Esophagus squamous epithelium (tissue), 5 donors: ENCODE results near the gene TNFSF10. TPM values are rescaled to one million over a fixed set of nuclear protein-coding genes. Genes with fewer than 3 reads are reported as not detected.
"Not testable (repeated sequence)": the region's sequence is repeated elsewhere in the genome, so short reads cannot be mapped to it uniquely, and the experiment has no call there.

Experiments used
- DNase-seq: peaks from one replicate; lab custom pipeline; 2025; lab: John Stamatoyannopoulos, UW
- H3K27ac ChIP-seq, 4 donors: fragments of 200-600 bp; sonication (generic); one replicate each; pipeline ENCODE4 v1.5.1; 2016 to 2019; ENCODE audit warnings: mild to moderate bottlenecking in 1 of 4
- H3K27me3 ChIP-seq, 4 donors: fragments of 200-600 bp; sonication (generic); 1 replicate in 3 of 4; 2 replicates in 1 of 4; pipeline versions ENCODE4 v1.5.1 to v1.6.0; 2017 to 2021; ENCODE audit warnings: antibody characterized with exemption in 1 of 4
- H3K36me3 ChIP-seq, 3 donors: fragments of 200-600 bp; sonication (generic); one replicate each; pipeline ENCODE4 v1.5.1; 2016 to 2019
- H3K4me1 ChIP-seq, 3 donors: fragments of 200-600 bp; sonication (generic); one replicate each; pipeline ENCODE4 v1.5.1; 2017 to 2019
- H3K4me3 ChIP-seq, 4 donors: fragments of 200-600 bp; sonication (generic); 1 replicate in 3 of 4; 2 replicates in 1 of 4; pipeline ENCODE4 v1.5.1; 2016 to 2019; ENCODE audit warnings: mild to moderate bottlenecking in 2 of 4, moderate library complexity in 1 of 4
- H3K9me3 ChIP-seq, 3 donors: fragments of 200-600 bp; sonication (generic); one replicate each; pipeline ENCODE4 v1.5.1; 2016 to 2019
- CTCF ChIP-seq, 6 experiments: fragments of 450-650 bp in 4 of 6; fragments of 200-600 bp in 2 of 6; sonication (generic) in 2 of 6; IDR thresholded peaks; one replicate each; pipeline ENCODE4 v1.5.1; 2016 to 2019; ENCODE audit warnings: antibody characterized with exemption in 6 of 6, mild to moderate bottlenecking in 4 of 6, moderate library complexity in 4 of 6
- POLR2A ChIP-seq, 4 donors: fragments of 450-650 bp; IDR thresholded peaks; one replicate each; pipeline ENCODE4 v1.6.1; 2017; ENCODE audit warnings: antibody characterized with exemption in 4 of 4, mild to moderate bottlenecking in 4 of 4, moderate library complexity in 3 of 4
- WGBS, 2 donors: methylation state at CpG; one replicate each; pipeline ENCODE4 v1.1.5; 2018; 5-methylcytosine and 5-hydroxymethylcytosine counted together
- intact Hi-C: fragments of 100-400 bp; cut with DNase I; formaldehyde crosslinking; loops from one replicate; pipeline ENCODE4 v1.15.0; 2022
- total RNA-seq, 4 donors: library from RNA; depleted of rRNA; stranded (reverse); fragments of >200 nt; gene quantifications; one replicate each; pipeline ENCODE4 v1.1.0, GENCODE V29; 2016
- donor health status: DM: yes; HTN: yes; CAD: no.

The TNFSF10 gene
- total RNA-seq = 100 to 1,000 TPM in 2 of 4 donors, 10 to 100 TPM in 2; 61.7 to 128 (median 83.8) TPM

GRCh38 chr3:172522871-172523818, at the start of gene TNFSF10:
Gene TNFSF10 (minus strand): TSS chr3:172523430. CDS start chr3:172523384, 46 bp downstream.
- no peaks in the 10 kb centered on the region for H3K9me3 ChIP-seq
- no peak for TF ChIP-seq CTCF (IDR thresholded peaks at IDR 0.05)
- peak in 3 of 4 donors; percentile 49 to 91 (median 89) for TF ChIP-seq POLR2A (IDR thresholded peaks at IDR 0.05)
- intact Hi-C loops = loop anchor here (10.0 kb wide), 1 partner anchor 72 kb away; no protein-coding TSS in a partner anchor
- no peaks in the 10 kb centered on the region for H3K36me3 ChIP-seq
- peaks cover 15 to 55% (median 24%) of the 10 kb centered on the region in 3 donors for H3K4me1 ChIP-seq
- peak; percentile 24 for DNase-seq
- peak within 1 kb of the TSS; percentile 85 to 92 (median 90) for H3K27ac ChIP-seq
- peak within 1 kb of the TSS; percentile 45 to 84 (median 65) for H3K4me3 ChIP-seq
- WGBS, 2 donors = 3 to 15% methylated on average over 5 to 7 of the region's 9 CpGs
- no peaks in the 10 kb centered on the region for H3K27me3 ChIP-seq

GRCh38 chr3:172569128-172570008, 46.1 kb upstream of the TNFSF10 start:
- 63 to 73% methylated on average over 4 of the region's 4 CpGs for WGBS, 2 donors
- DNase-seq = no peak
- intact Hi-C loops = no loop called here

DNA sequence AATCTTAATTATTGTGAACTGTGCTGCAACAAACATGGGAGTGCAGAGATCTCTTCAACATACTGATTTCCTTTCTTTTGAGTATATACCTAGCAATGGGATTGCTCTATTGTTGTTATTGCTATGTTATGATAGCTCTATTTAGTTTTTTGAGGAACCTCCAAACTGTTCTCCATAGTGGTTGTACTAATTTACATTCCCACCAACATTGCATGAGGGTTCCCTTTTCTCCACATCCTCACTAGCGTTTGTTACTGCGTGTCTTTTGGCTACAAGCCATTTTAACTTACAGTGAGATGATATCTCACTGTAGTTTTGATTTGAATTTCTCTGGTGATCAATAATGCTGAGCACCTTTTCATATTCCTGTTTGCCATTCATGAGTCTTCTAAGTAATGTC, 45.5 kb upstream of the TNFSF10 start:
- Histone ChIP-seq H3K4me3 (no peak overlapping the region), H3K27me3 (no peaks in the 10 kb centered on the region), H3K9me3 (no peaks in the 10 kb centered on the region), H3K36me3 (no peaks in the 10 kb centered on the region), H3K27ac (peak overlapping the region in 1 of 4 donors; percentile 22), H3K4me1 (peaks cover 2 to 22% (median 3%) of the 10 kb centered on the region in 3 donors)
- WGBS, 2 donors = 35 to 37% methylated on average over 2 of the region's 2 CpGs
- intact Hi-C loops = no loop called here
- TF ChIP-seq POLR2A (IDR thresholded peaks at IDR 0.05) (no peak), CTCF (IDR thresholded peaks at IDR 0.05) (no peak)
- no peak for DNase-seq

More at GRCh38 chr3:172569128-172570008, 46.1 kb upstream of the TNFSF10 start:
- Histone ChIP-seq H3K4me3 (no peak overlapping the region), H3K27me3 (no peaks in the 10 kb centered on the region), H3K27ac (peak overlapping the region in 1 of 4 donors; percentile 22), H3K9me3 (no peaks in the 10 kb centered on the region), H3K36me3 (no peaks in the 10 kb centered on the region), H3K4me1 (peaks cover 0 to 15% (median 0%) of the 10 kb centered on the region in 3 donors)
- TF ChIP-seq POLR2A (IDR thresholded peaks at IDR 0.05) = no peak
- TF ChIP-seq CTCF (IDR thresholded peaks at IDR 0.05) = no peak

DNA sequence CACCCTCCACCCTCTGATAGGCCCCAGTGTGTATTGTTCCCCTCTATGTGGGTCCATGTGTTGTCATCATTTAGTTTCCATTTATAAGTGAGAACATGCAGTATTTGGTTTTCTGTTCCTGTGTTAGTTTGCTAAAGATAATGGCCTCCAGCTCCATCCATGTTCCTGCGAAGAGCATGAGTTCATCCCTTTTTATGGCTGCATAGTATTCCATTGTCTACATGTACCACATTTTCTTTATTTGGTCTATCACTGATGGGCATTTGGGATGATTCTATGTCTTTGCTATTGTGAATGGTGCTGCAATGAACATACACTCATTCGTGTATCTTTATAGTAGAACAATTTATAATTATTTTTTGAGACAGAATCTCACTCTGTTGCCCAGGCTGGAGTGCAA, 43.6 kb upstream of the TNFSF10 start:
- H3K4me1 ChIP-seq = peaks cover 7 to 41% (median 21%) of the 10 kb centered on the region in 3 donors
- H3K27me3 ChIP-seq, H3K36me3 ChIP-seq, intact Hi-C loops, H3K9me3 ChIP-seq, H3K27ac ChIP-seq, H3K4me3 ChIP-seq, DNase-seq: not testable (repeated sequence)
- WGBS, 2 donors = 96 to 100% methylated on average over 2 of the region's 2 CpGs

DNA sequence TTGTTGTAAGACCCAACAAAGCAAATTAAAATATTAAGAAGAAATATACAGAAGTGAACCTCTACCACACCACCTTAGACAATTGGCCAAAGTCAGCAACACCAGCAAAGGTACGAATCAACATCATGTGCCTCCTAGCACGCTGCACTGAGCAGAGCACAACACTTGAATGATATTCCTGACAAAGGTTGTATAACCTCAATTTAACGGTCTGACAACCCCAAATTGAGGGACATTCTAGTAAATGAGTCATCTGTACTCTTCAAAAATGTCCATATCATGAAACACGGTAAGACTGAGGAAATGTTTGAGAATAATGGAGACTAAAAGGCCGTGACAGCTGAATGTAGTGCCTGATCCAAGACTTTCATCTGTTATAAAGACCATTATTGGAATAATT, 41.3 kb upstream of the TNFSF10 start:
- TF ChIP-seq CTCF (IDR thresholded peaks at IDR 0.05) (no peak), POLR2A (IDR thresholded peaks at IDR 0.05) (no peak)
- intact Hi-C loops = no loop called here
- Histone ChIP-seq H3K36me3 (no peaks in the 10 kb centered on the region), H3K9me3 (no peaks in the 10 kb centered on the region), H3K4me3 (no peak overlapping the region), H3K27ac (peak overlapping the region in 2 of 4 donors; percentile 9 to 88), H3K4me1 (peaks cover 22 to 60% (median 32%) of the 10 kb centered on the region in 3 donors), H3K27me3 (no peaks in the 10 kb centered on the region)
- no peak for DNase-seq
- WGBS, 2 donors = 73 to 76% methylated on average over 5 of the region's 5 CpGs
